GM19452 (cell line): Measurements from ENCODE around the gene MGRN1.

Experiments
- ATAC-seq: cut with Tn5 transposase; IDR thresholded peaks from one replicate; pipeline ENCODE4 v1.9.1; 2021; ENCODE audit not compliant: unreplicated experiment

The MGRN1 gene

GRCh38 chr16:4684058-4684715, 59.6 kb downstream of the MGRN1 start:
- ATAC-seq: no peak

- ATAC-seq: no peak
These were observed 60.1 kb downstream of the MGRN1 start for GRCh38 chr16:4684763-4685162.

- no peak for ATAC-seq
These were observed 60.7 kb downstream of the MGRN1 start for GRCh38 chr16:4685292-4685691.

GRCh38 chr16:4685776-4686496, 61.3 kb downstream of the MGRN1 start:
- ATAC-seq: no peak

GRCh38 chr16:4686497-4687210, 62.0 kb downstream of the MGRN1 start:
- no peak for ATAC-seq

- no peak for ATAC-seq
These were observed 62.8 kb downstream of the MGRN1 start for GRCh38 chr16:4687416-4687815.

- no peak for ATAC-seq
These were observed 63.5 kb downstream of the MGRN1 start for GRCh38 chr16:4687946-4688673.

- ATAC-seq: no peak
These were observed 64.0 kb downstream of the MGRN1 start for GRCh38 chr16:4688674-4689045.

GRCh38 chr16:4689091-4689671, 64.6 kb downstream of the MGRN1 start:
- ATAC-seq: no peak

GRCh38 chr16:4689864-4690704, 65.5 kb downstream of the MGRN1 start:
- ATAC-seq: no peak

- ATAC-seq: no peak
These were observed 66.5 kb downstream of the MGRN1 start for GRCh38 chr16:4690946-4691665.

- ATAC-seq: no peak
These were observed 67.2 kb downstream of the MGRN1 start for GRCh38 chr16:4691666-4692412.

- peak; percentile 14 for ATAC-seq
These were observed 68.1 kb downstream of the MGRN1 start for GRCh38 chr16:4692460-4693295.

GRCh38 chr16:4693296-4693955, 68.8 kb downstream of the MGRN1 start, which contains the start of gene NUDT16L1:
NUDT16L1 (plus strand) TSS chr16:4693562; CDS start chr16:4693727, 165 bp downstream.
- ATAC-seq: peak; percentile 97

GRCh38 chr16:4693956-4694641, 69.5 kb downstream of the MGRN1 start:
- ATAC-seq: no peak

GRCh38 chr16:4694642-4695451, 70.2 kb downstream of the MGRN1 start:
- no peak for ATAC-seq
